K562 (cell line): ENCODE results near the gene ZC3H10. TPM values are rescaled to one million over a fixed set of nuclear protein-coding genes. Genes with fewer than 3 reads are reported as not detected.
A peak's percentile ranks its signal among the peaks of the same experiment; 100 is the strongest.

Source experiments
- ASH1L ChIP-seq: fragments of 450-650 bp; IDR thresholded peaks from 2 replicates; pipeline ENCODE4 v1.6.1; 2018; ENCODE audit warnings: borderline replicate concordance, mild to moderate bottlenecking, low read depth; ENCODE audit not compliant: partially characterized antibody
- FOXA3 ChIP-seq, 2 experiments: fragments of 450-650 bp in 1 of 2; sonication (generic) in 1 of 2; formaldehyde crosslinking; IDR thresholded peaks in 1 of 2; conservative IDR thresholded peaks in 1 of 2; 2 replicates each; pipeline versions ENCODE4 v1.4.0 to v1.8.0; 2020 to 2022; ENCODE audit warnings: mild to moderate bottlenecking in 2 of 2, missing genetic modification reagents in 1 of 2
- FOXJ3 ChIP-seq: sonication (generic); formaldehyde crosslinking; IDR thresholded peaks from 2 replicates; pipeline ENCODE4 v1.4.0; 2020; ENCODE audit warnings: mild to moderate bottlenecking, missing genetic modification reagents
- HDAC6 ChIP-seq: IDR thresholded peaks from 2 replicates; pipeline ENCODE4 v1.6.1; 2012; ENCODE audit warnings: low read depth, mild to moderate bottlenecking, control low read depth, inconsistent platforms, low read length, moderate library complexity
- MXD1 ChIP-seq: fragments of 250-450 bp; sonication (Bioruptor Pico); IDR thresholded peaks from 2 replicates; pipeline ENCODE4 v1.8.0; 2021; ENCODE audit warnings: borderline replicate concordance, mild to moderate bottlenecking, moderate library complexity; ENCODE audit not compliant: poor library complexity, severe bottlenecking
- NKRF ChIP-seq: fragments of 450-650 bp; IDR thresholded peaks from 2 replicates; pipeline ENCODE4 v1.6.1; 2016; ENCODE audit warnings: borderline replicate concordance
- PHF8 ChIP-seq: fragments of 200-600 bp; sonication (generic); IDR thresholded peaks from 2 replicates; pipeline ENCODE4 v1.6.1; 2012; ENCODE audit warnings: mixed run types, mild to moderate bottlenecking, inconsistent platforms, low read length, moderate library complexity, borderline replicate concordance
- RFX7 ChIP-seq: fragments of 250-450 bp; sonication (Bioruptor Pico); IDR thresholded peaks from 2 replicates; pipeline ENCODE4 v1.5.1; 2021; ENCODE audit warnings: mild to moderate bottlenecking
- RHOXF2B ChIP-seq: fragments of 250-450 bp; sonication (Bioruptor Pico); conservative IDR thresholded peaks from 2 replicates; pipeline ENCODE4 v1.5.1; 2021
- TBL1XR1 ChIP-seq, 2 experiments: IDR thresholded peaks; 2 replicates each; pipeline ENCODE4 v1.6.1; 2012; ENCODE audit warnings: improper control_type of control experiment in 2 of 2, low read length in 2 of 2, mild to moderate bottlenecking in 1 of 2
- THRA ChIP-seq: fragments of 450-650 bp; IDR thresholded peaks from 2 replicates; pipeline ENCODE4 v1.6.1; 2017; ENCODE audit warnings: mild to moderate bottlenecking, moderate library complexity
- TRIM28 ChIP-seq: fragments of 450-650 bp; IDR thresholded peaks from 2 replicates; pipeline ENCODE4 v1.6.1; 2017
- UBTF ChIP-seq, 2 experiments: IDR thresholded peaks; 2 replicates each; pipeline ENCODE4 v1.6.1; 2012; ENCODE audit warnings: improper control_type of control experiment in 2 of 2, low read depth in 2 of 2, low read length in 2 of 2, borderline replicate concordance in 1 of 2
- WHSC1 ChIP-seq: IDR thresholded peaks from one replicate; pipeline ENCODE4 v1.6.1; 2012; ENCODE audit warnings: low read length, control low read depth, inconsistent platforms
- ZNF224 ChIP-seq: sonication (generic); formaldehyde crosslinking; IDR thresholded peaks from 2 replicates; pipeline ENCODE4 v1.8.0; 2022; ENCODE audit warnings: mild to moderate bottlenecking, missing genetic modification reagents
- ZNF282 ChIP-seq: sonication (generic); formaldehyde crosslinking; IDR thresholded peaks from 2 replicates; pipeline ENCODE4 v1.8.1; 2023; ENCODE audit warnings: missing genetic modification reagents
- ZNF668 ChIP-seq: fragments of 250-450 bp; sonication (Bioruptor Pico); IDR thresholded peaks from 2 replicates; pipeline ENCODE4 v1.8.0; 2022; ENCODE audit warnings: mild to moderate bottlenecking, inconsistent platforms
- polyA plus RNA-seq, 8 experiments: library from polyadenylated mRNA; depleted of rRNA in 4 of 8; stranded (reverse) in 5 of 8; unstranded in 3 of 8; fragments of >200 nt; fragmentation: Nextera tagmentation in 2 of 8; fragmentation: Illumina TruSeq in 1 of 8; extraction: Ambion mirVana in 2 of 8; extraction: Trizol in 1 of 8; gene quantifications; 2 replicates each; pipeline versions ENCODE4 v1.2.1 to v1.2.3, GENCODE V29; 2011 to 2014; ENCODE audit warnings: inconsistent platforms in 1 of 8, missing spikeins in 1 of 8
- total RNA-seq, 7 experiments: library from RNA; depleted of rRNA in 6 of 7; stranded (reverse); fragments of >200 nt in 6 of 7; fragmentation: Illumina TruSeq in 2 of 7; extraction: Trizol in 2 of 7; gene quantifications; 2 replicates each; pipeline versions ENCODE4 v1.2.1 to v1.2.3, GENCODE V29; 2011 to 2021; ENCODE audit warnings: low replicate concordance in 1 of 7
- TF ChIP-seq, protein P1 (sequence below): fragments of 250-450 bp; sonication (Bioruptor Pico); IDR thresholded peaks from 2 replicates; pipeline ENCODE4 v1.5.0; 2021

The ZC3H10 gene
- total and polyA plus RNA-seq, 9 of the 15 experiments (the other 6 are each of a cell fraction or from before 2014, with no cell fraction given), result 0.31 to 4.1 (median 1.6) TPM

GRCh38 chr12:56117778-56118687 lies at the start of gene ZC3H10 (continued):
- TF ChIP-seq NKRF, result peak; percentile 74
- peak; percentile 94 for TF ChIP-seq RFX7 (CRISPR knock-in tag)
- peak; percentile 86; the same call in 1 of the 2 replicates for TF ChIP-seq RHOXF2B (CRISPR knock-in tag)
- peak; percentile 80; the same call in 1 of the 2 replicates for TF ChIP-seq PHF8
- no peak for TF ChIP-seq ZNF282 (CRISPR knock-in tag)
- peak; percentile 41 for TF ChIP-seq ASH1L
- no peak for TF ChIP-seq ZNF224 (CRISPR knock-in tag)
- 0 out of 2 replicates have a peak, but pooled peaks have one; percentile 84 for TF ChIP-seq HDAC6
- no peak for TF ChIP-seq MXD1 (CRISPR knock-in tag)
- TF ChIP-seq WHSC1, result no peak
- TF ChIP-seq FOXA3 (CRISPR knock-in tag; conservative IDR thresholded peaks at IDR 0.05 in 1 of 2, IDR thresholded peaks at IDR 0.05 in 1 of 2), result peak in 1 of 2 experiments; percentile 70; a peak in 2 of 4 replicates
- no peak for TF ChIP-seq THRA
- no peak for TF ChIP-seq ZNF668 (CRISPR knock-in tag)
- TF ChIP-seq TBL1XR1 (IDR thresholded peaks at IDR 0.05; ENCODE audit: low read length in 2 of 2), result peak; percentile 72 to 78; a peak in 2 of 4 replicates
- no peak for TF ChIP-seq UBTF (IDR thresholded peaks at IDR 0.05; ENCODE audit: borderline replicate concordance in 1 of 2, low read depth in 2 of 2, low read length in 2 of 2)
- peak; percentile 13; the same call in 1 of the 2 replicates for TF ChIP-seq TRIM28
- TF ChIP-seq, protein P1, sequence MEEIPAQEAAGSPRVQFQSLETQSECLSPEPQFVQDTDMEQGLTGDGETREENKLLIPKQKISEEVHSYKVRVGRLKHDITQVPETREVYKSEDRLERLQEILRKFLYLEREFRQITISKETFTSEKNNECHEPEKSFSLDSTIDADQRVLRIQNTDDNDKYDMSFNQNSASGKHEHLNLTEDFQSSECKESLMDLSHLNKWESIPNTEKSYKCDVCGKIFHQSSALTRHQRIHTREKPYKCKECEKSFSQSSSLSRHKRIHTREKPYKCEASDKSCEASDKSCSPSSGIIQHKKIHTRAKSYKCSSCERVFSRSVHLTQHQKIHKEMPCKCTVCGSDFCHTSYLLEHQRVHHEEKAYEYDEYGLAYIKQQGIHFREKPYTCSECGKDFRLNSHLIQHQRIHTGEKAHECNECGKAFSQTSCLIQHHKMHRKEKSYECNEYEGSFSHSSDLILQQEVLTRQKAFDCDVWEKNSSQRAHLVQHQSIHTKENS, result no peak
- TF ChIP-seq FOXJ3, result no peak
